ENCODE data around the gene SYMPK. TPM values are rescaled to one million over a fixed set of nuclear protein-coding genes. Genes with fewer than 3 reads are reported as not detected.

The SYMPK gene
- total RNA-seq, 1 donor from 2014 or later: 21.4 TPM

GRCh38 chr19:45766869-45767346, 96.0 kb downstream of the SYMPK start:
- peak in 1 of 2 donors; percentile 30 for DNase-seq (ENCODE audit: low read depth in 2 of 2)

GRCh38 chr19:45766296-45766868, 96.6 kb downstream of the SYMPK start:
- no peak for DNase-seq (ENCODE audit: low read depth in 2 of 2)

DNA sequence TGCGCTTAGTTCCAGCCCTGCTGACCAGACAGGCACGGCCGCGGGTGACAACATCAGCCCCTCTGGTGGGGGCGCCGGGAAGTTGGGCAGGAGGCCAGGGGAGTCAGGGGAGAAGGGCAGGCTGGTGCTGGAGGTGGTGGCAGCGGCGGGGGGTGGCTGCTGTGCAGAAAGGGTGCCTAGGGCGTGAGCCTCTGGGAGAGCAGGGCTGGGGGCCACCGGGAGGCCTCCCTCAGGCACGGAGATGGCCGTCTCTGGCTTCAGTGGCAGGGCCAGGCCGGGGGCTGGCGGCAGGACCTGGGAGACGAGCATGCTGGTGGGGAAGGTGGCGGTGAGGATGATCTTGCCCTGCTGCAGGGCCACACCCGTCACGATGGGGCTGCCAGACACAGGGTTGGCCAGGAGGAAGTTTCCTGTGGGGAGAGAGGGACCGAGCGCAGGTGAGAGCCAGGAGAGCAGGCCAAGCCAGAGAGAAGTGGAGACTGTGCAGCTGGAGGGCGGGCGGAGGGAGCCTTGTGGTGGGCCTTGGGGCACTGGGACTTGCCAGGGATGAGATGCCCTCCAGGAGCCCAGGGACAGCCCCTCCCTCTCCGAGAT, 97.1 kb downstream of the SYMPK start:
- no peak for DNase-seq (ENCODE audit: low read depth in 2 of 2)

Other genes with a start within 250 kb of the SYMPK start
- gene EML2, start 223.8 kb downstream of the SYMPK start, total RNA-seq: 8.9 and 15.1 TPM in 2 replicates
- gene GIPR, start 194.9 kb downstream of the SYMPK start, total RNA-seq: under 0.01 TPM in 2 replicates
- gene SNRPD2, start 171.2 kb downstream of the SYMPK start, total RNA-seq: 331 and 391 TPM in 2 replicates
- 5.9 and 7.7 TPM in 2 replicates for gene QPCTL, start 170.5 kb downstream of the SYMPK start, total RNA-seq
- gene FBXO46, start 132.3 kb downstream of the SYMPK start, total RNA-seq: 3.5 and 4.4 TPM in 2 replicates
- not detected in 2 replicates for gene MEIOSIN, start 129.7 kb downstream of the SYMPK start, total RNA-seq
- gene SIX5, start 93.9 kb downstream of the SYMPK start, total RNA-seq: 3.3 and 5.0 TPM in 2 replicates
- 4.4 and 7.7 TPM in 2 replicates for gene DMPK, start 80.7 kb downstream of the SYMPK start, total RNA-seq
- 11.6 and 19.4 TPM in 2 replicates for gene DMWD, start 70.3 kb downstream of the SYMPK start, total RNA-seq
- gene RSPH6A, start 47.8 kb downstream of the SYMPK start, total RNA-seq: under 0.01 TPM in 2 replicates
- under 0.01 TPM in 2 replicates for gene FOXA3, start 1.2 kb upstream of the SYMPK start, total RNA-seq
- gene IRF2BP1, start 23.0 kb upstream of the SYMPK start, total RNA-seq: 13.1 and 20.0 TPM in 2 replicates
- 0.87 and 1.2 TPM in 2 replicates for gene MYPOP, start 39.5 kb upstream of the SYMPK start, total RNA-seq
- gene NANOS2, start 51.6 kb upstream of the SYMPK start, total RNA-seq: not detected in 2 replicates
- 3.7 and 6.2 TPM in 2 replicates for gene NOVA2, start 110.7 kb upstream of the SYMPK start, total RNA-seq
- gene CCDC61, start 132.3 kb upstream of the SYMPK start, total RNA-seq: 3.3 and 6.0 TPM in 2 replicates
- not detected in 2 replicates for gene PGLYRP1, start 159.9 kb upstream of the SYMPK start, total RNA-seq
- not detected in 2 replicates for gene IGFL4, start 177.9 kb upstream of the SYMPK start, total RNA-seq

All from lung microvascular endothelial cell (primary cell).